ENCODE data around the gene COL21A1.

COL21A1 gene

DNA sequence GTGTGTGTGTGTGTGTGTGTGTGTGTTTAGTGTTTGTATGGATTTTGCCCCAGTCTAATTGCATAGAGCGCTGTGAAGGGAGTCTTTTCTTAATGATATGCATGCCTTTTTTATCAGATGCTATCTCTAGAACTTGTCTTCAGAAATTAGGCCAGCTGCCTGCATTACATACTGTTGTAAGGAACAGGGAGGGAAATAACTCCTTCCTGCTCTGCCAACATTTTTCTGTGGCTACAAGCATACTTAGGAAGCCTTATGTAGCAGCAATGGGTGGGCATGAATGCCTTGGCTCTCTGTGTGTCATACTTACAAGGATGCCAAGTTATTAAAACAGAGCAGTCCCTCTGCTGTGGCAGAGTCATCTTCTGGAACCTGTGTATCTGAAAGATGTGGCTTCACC lies 8.0 kb upstream of the COL21A1 start:
- H3K79me2 ChIP-seq (ENCODE audit: insufficient read depth, low read length) = no peaks in the 10 kb centered on the region
- H3K9me3 ChIP-seq (ENCODE audit: insufficient read depth, low read length, severe bottlenecking) = no peaks in the 10 kb centered on the region
- TF ChIP-seq, protein P1, sequence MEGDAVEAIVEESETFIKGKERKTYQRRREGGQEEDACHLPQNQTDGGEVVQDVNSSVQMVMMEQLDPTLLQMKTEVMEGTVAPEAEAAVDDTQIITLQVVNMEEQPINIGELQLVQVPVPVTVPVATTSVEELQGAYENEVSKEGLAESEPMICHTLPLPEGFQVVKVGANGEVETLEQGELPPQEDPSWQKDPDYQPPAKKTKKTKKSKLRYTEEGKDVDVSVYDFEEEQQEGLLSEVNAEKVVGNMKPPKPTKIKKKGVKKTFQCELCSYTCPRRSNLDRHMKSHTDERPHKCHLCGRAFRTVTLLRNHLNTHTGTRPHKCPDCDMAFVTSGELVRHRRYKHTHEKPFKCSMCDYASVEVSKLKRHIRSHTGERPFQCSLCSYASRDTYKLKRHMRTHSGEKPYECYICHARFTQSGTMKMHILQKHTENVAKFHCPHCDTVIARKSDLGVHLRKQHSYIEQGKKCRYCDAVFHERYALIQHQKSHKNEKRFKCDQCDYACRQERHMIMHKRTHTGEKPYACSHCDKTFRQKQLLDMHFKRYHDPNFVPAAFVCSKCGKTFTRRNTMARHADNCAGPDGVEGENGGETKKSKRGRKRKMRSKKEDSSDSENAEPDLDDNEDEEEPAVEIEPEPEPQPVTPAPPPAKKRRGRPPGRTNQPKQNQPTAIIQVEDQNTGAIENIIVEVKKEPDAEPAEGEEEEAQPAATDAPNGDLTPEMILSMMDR (IDR thresholded peaks at IDR 0.05; ENCODE audit: borderline replicate concordance, extremely low read depth, low read length, poor library complexity, severe bottlenecking) = no peak
- no peak for TF ChIP-seq EZH2 (IDR thresholded peaks at IDR 0.05; ENCODE audit: borderline replicate concordance, low read depth, low read length, severe bottlenecking)
- no peak for DNase-seq
- H3K36me3 ChIP-seq (ENCODE audit: insufficient read depth, low read length) = no peaks in the 10 kb centered on the region
- H4K20me1 ChIP-seq (ENCODE audit: insufficient read depth, low read length) = no peaks in the 10 kb centered on the region
- H3K9ac ChIP-seq (ENCODE audit: low read depth, low read length) = no peak overlapping the region
- ATAC-seq (ENCODE audit: insufficient read depth, low read depth) = no peak
- H2AFZ ChIP-seq (ENCODE audit: low read depth, low read length) = no peak overlapping the region
- no peaks in the 10 kb centered on the region for H3K27me3 ChIP-seq (ENCODE audit: insufficient read depth, low read length, poor library complexity)
- no peaks in the 10 kb centered on the region for H3K4me1 ChIP-seq (ENCODE audit: insufficient read depth, low read length)
- H3K27ac ChIP-seq (ENCODE audit: low read length) = no peak overlapping the region
- H3K4me2 ChIP-seq (ENCODE audit: insufficient read depth, low read length) = no peak overlapping the region
- H3K4me3 ChIP-seq (ENCODE audit: low read depth in 1 of 2, low read length in 2 of 2) = no peak overlapping the region

DNA sequence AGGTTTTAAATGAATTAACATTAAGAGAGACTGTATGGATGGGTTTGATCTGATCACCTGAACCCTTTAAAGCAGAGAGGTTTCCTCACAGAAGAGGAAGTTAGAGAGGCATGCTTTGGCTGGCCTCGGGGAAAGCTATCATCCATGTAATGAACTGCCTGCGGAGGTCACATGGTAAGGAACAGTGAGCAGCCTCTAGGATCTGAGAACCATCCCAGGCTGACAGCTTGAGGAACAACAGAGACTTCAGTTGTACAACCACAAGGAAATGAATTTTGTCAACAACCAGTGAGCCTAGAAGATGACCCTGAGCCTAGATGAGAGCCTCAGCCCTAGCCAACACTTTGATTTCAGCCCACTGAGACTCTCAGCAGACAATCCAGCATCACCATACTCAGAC lies 2.9 kb upstream of the COL21A1 start:
- H3K36me3 ChIP-seq (ENCODE audit: insufficient read depth, low read length) = no peaks in the 10 kb centered on the region
- H3K79me2 ChIP-seq (ENCODE audit: insufficient read depth, low read length) = no peaks in the 10 kb centered on the region
- no peak for TF ChIP-seq EZH2 (IDR thresholded peaks at IDR 0.05; ENCODE audit: borderline replicate concordance, low read depth, low read length, severe bottlenecking)
- TF ChIP-seq, protein P1 (IDR thresholded peaks at IDR 0.05; ENCODE audit: borderline replicate concordance, extremely low read depth, low read length, poor library complexity, severe bottlenecking) = no peak
- no peaks in the 10 kb centered on the region for H4K20me1 ChIP-seq (ENCODE audit: insufficient read depth, low read length)
- H3K4me3 ChIP-seq (ENCODE audit: low read depth in 1 of 2, low read length in 2 of 2) = no peak overlapping the region
- ATAC-seq (ENCODE audit: insufficient read depth, low read depth) (no peak), DNase-seq (no peak)
- no peaks in the 10 kb centered on the region for H3K9me3 ChIP-seq (ENCODE audit: insufficient read depth, low read length, severe bottlenecking)
- no peaks in the 10 kb centered on the region for H3K4me1 ChIP-seq (ENCODE audit: insufficient read depth, low read length)
- H3K27ac ChIP-seq (ENCODE audit: low read length) = no peak overlapping the region
- no peaks in the 10 kb centered on the region for H3K27me3 ChIP-seq (ENCODE audit: insufficient read depth, low read length, poor library complexity)
- H2AFZ ChIP-seq (ENCODE audit: low read depth, low read length) = no peak overlapping the region
- no peak overlapping the region for H3K4me2 ChIP-seq (ENCODE audit: insufficient read depth, low read length)
- no peak overlapping the region for H3K9ac ChIP-seq (ENCODE audit: low read depth, low read length)

DNA sequence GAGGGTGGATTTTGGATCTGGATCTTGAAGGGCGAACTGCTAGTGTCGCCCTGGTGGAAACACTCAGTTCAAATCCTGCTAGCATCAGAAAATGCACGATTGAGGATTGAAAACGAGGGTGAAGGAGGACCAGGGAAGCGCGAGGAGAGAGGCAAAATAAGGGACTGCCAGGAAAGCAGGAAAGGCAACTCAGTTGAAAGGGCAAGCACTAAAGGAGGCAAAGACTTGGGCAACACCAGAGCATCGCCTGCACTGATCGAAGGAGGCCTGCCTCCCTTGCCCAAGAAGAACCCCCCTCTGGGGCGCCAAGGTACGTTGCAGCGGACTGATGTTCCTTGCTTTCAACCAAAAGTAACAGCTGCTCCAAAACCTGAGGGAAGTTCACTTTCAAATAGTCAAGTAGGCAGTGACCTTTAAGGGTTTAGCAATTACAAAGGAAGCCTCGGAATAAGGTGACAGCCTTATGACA lies 308 bp upstream of the COL21A1 start:
- H3K4me2 ChIP-seq (ENCODE audit: insufficient read depth, low read length) = no peak overlapping the region
- H3K79me2 ChIP-seq (ENCODE audit: insufficient read depth, low read length) = no peaks in the 10 kb centered on the region
- H3K9me3 ChIP-seq (ENCODE audit: insufficient read depth, low read length, severe bottlenecking) = no peaks in the 10 kb centered on the region
- no peak for DNase-seq
- H3K36me3 ChIP-seq (ENCODE audit: insufficient read depth, low read length) = no peaks in the 10 kb centered on the region
- H3K27ac ChIP-seq (ENCODE audit: low read length) = no peak overlapping the region
- no peak overlapping the region for H3K4me3 ChIP-seq (ENCODE audit: low read depth in 1 of 2, low read length in 2 of 2)
- ATAC-seq (ENCODE audit: insufficient read depth, low read depth) = no peak
- no peaks in the 10 kb centered on the region for H4K20me1 ChIP-seq (ENCODE audit: insufficient read depth, low read length)
- H2AFZ ChIP-seq (ENCODE audit: low read depth, low read length) = no peak overlapping the region
- TF ChIP-seq, protein P1 (IDR thresholded peaks at IDR 0.05; ENCODE audit: borderline replicate concordance, extremely low read depth, low read length, poor library complexity, severe bottlenecking) = no peak
- no peak for TF ChIP-seq EZH2 (IDR thresholded peaks at IDR 0.05; ENCODE audit: borderline replicate concordance, low read depth, low read length, severe bottlenecking)
- H3K4me1 ChIP-seq (ENCODE audit: insufficient read depth, low read length) = no peaks in the 10 kb centered on the region
- no peaks in the 10 kb centered on the region for H3K27me3 ChIP-seq (ENCODE audit: insufficient read depth, low read length, poor library complexity)
- no peak overlapping the region for H3K9ac ChIP-seq (ENCODE audit: low read depth, low read length)

DNA sequence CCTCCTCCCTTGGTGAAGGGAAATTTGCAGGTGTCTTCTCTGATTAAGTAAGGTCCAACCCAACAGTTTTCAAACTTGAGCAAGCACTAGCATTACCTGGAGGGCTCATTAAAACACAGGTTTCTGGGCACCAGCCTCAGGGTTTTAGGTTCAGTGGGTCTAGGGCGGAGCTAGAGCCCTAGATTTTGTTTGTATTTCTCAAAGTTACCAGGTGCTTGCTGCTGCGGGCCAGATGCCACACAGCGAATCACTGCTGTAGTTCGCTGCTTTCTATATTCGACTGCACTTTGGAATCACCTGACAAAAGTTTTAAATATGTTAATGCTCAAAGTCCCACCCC lies 869 bp downstream of the COL21A1 start:
- no peak overlapping the region for H2AFZ ChIP-seq (ENCODE audit: low read depth, low read length)
- H3K79me2 ChIP-seq (ENCODE audit: insufficient read depth, low read length) = no peaks in the 10 kb centered on the region
- no peak overlapping the region for H3K27ac ChIP-seq (ENCODE audit: low read length)
- ATAC-seq (ENCODE audit: insufficient read depth, low read depth) (no peak), DNase-seq (no peak)
- no peaks in the 10 kb centered on the region for H3K27me3 ChIP-seq (ENCODE audit: insufficient read depth, low read length, poor library complexity)
- H3K9ac ChIP-seq (ENCODE audit: low read depth, low read length) = no peak overlapping the region
- H3K4me2 ChIP-seq (ENCODE audit: insufficient read depth, low read length) = no peak overlapping the region
- TF ChIP-seq, protein P1 (IDR thresholded peaks at IDR 0.05; ENCODE audit: borderline replicate concordance, extremely low read depth, low read length, poor library complexity, severe bottlenecking) = no peak
- TF ChIP-seq EZH2 (IDR thresholded peaks at IDR 0.05; ENCODE audit: borderline replicate concordance, low read depth, low read length, severe bottlenecking) = no peak
- H3K9me3 ChIP-seq (ENCODE audit: insufficient read depth, low read length, severe bottlenecking) = no peaks in the 10 kb centered on the region
- H4K20me1 ChIP-seq (ENCODE audit: insufficient read depth, low read length) = no peaks in the 10 kb centered on the region
- H3K4me1 ChIP-seq (ENCODE audit: insufficient read depth, low read length) = no peaks in the 10 kb centered on the region
- no peaks in the 10 kb centered on the region for H3K36me3 ChIP-seq (ENCODE audit: insufficient read depth, low read length)
- H3K4me3 ChIP-seq (ENCODE audit: low read depth in 1 of 2, low read length in 2 of 2) = no peak overlapping the region

Data from DND-41 (cell line).